Osteocyte (in vitro differentiated cells): ENCODE results near the gene ZFX. TPM values are rescaled to one million over a fixed set of nuclear protein-coding genes. Genes with fewer than 3 reads are reported as not detected.

Experiments
- DNase-seq: peaks from one replicate; pipeline ENCODE4 v3.0.0; 2021; ENCODE audit warnings: mixed read lengths; ENCODE audit not compliant: unreplicated experiment; ENCODE audit errors: extremely low spot score
- H3K27ac Mint-ChIP-seq: one replicate; pipeline ENCODE4 v1.8.0; 2021; ENCODE audit warnings: mild to moderate bottlenecking, mixed read lengths; ENCODE audit not compliant: unreplicated experiment
- H3K27me3 Mint-ChIP-seq: one replicate; pipeline ENCODE4 v1.8.0; 2021; ENCODE audit warnings: mixed read lengths; ENCODE audit not compliant: unreplicated experiment
- H3K36me3 Mint-ChIP-seq: one replicate; pipeline ENCODE4 v1.8.0; 2021; ENCODE audit warnings: mixed read lengths; ENCODE audit not compliant: unreplicated experiment
- H3K4me1 Mint-ChIP-seq: one replicate; pipeline ENCODE4 v1.8.0; 2021; ENCODE audit warnings: mixed read lengths; ENCODE audit not compliant: unreplicated experiment
- H3K4me3 Mint-ChIP-seq: one replicate; pipeline ENCODE4 v1.8.0; 2021; ENCODE audit warnings: mild to moderate bottlenecking, moderate library complexity, mixed read lengths; ENCODE audit not compliant: unreplicated experiment
- H3K9me3 Mint-ChIP-seq: one replicate; pipeline ENCODE4 v1.8.0; 2021; ENCODE audit warnings: mixed read lengths; ENCODE audit not compliant: unreplicated experiment
- total RNA-seq: library from RNA; stranded (reverse); gene quantifications from 2 replicates; pipeline ENCODE4 v1.2.1, GENCODE V29; 2021
- TF ChIP-seq, protein P1 (sequence below): fragments of 200-600 bp; sonication (generic); IDR thresholded peaks from 2 replicates; pipeline ENCODE4 v1.5.0; 2021; ENCODE audit warnings: antibody characterized with exemption, mild to moderate bottlenecking, moderate library complexity

ZFX gene
- total RNA-seq, 1 donor from 2014 or later = 84.6 TPM

DNA sequence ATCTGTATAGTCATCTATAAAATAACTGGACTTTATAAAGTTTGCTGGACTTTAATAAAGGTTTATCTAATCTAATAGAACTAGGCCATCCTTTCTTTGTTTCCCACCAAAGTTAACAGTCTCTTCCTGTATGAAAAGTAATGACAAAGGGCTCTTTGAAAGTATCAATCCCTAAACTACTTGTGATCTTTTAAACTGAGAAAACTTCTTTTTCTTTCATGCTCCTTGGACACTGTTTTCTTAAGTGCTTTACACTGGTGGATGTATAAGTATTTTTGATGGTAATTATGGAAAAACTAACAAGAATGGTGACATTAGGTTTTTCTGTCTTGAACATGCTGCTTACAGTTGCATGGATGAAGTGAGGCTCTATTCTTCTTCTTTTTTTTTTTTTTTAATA lies 2.4 kb upstream of the ZFX start:
- TF ChIP-seq, protein P1, sequence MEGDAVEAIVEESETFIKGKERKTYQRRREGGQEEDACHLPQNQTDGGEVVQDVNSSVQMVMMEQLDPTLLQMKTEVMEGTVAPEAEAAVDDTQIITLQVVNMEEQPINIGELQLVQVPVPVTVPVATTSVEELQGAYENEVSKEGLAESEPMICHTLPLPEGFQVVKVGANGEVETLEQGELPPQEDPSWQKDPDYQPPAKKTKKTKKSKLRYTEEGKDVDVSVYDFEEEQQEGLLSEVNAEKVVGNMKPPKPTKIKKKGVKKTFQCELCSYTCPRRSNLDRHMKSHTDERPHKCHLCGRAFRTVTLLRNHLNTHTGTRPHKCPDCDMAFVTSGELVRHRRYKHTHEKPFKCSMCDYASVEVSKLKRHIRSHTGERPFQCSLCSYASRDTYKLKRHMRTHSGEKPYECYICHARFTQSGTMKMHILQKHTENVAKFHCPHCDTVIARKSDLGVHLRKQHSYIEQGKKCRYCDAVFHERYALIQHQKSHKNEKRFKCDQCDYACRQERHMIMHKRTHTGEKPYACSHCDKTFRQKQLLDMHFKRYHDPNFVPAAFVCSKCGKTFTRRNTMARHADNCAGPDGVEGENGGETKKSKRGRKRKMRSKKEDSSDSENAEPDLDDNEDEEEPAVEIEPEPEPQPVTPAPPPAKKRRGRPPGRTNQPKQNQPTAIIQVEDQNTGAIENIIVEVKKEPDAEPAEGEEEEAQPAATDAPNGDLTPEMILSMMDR = no peak
- Mint-ChIP-seq H3K4me1 (peaks cover 64% of the 10 kb centered on the region), H3K27me3 (no peaks in the 10 kb centered on the region), H3K27ac (peak overlapping the region; percentile 99), H3K36me3 (peaks cover 3% of the 10 kb centered on the region), H3K9me3 (no peaks in the 10 kb centered on the region), H3K4me3 (peak overlapping the region; percentile 45)
- DNase-seq = no peak

DNA sequence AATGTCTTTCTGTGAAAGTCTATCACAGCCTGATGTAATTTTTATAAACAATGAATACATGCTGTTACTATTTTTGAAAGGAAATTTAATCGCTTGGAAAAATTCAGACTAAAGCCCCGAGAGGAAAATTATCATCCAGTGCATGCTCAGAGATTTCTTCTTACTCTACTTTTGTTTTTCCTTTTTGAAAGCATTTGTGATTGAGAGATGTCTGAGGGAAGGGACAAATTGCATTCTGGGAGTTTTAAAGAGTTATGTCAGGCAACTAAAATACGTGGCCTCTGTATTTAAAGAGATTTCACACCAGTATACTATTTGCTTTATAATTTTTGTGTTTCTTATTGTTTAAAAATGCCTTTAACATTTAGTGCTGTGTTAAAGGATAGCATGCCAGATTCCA lies 1.4 kb upstream of the ZFX start:
- DNase-seq = no peak
- H3K4me3 Mint-ChIP-seq = peak overlapping the region; percentile 82
- peaks cover 70% of the 10 kb centered on the region for H3K4me1 Mint-ChIP-seq
- peaks cover 11% of the 10 kb centered on the region for H3K36me3 Mint-ChIP-seq
- H3K27ac Mint-ChIP-seq = peak overlapping the region; percentile 99
- no peaks in the 10 kb centered on the region for H3K9me3 Mint-ChIP-seq
- TF ChIP-seq, protein P1 = no peak
- no peaks in the 10 kb centered on the region for H3K27me3 Mint-ChIP-seq

DNA sequence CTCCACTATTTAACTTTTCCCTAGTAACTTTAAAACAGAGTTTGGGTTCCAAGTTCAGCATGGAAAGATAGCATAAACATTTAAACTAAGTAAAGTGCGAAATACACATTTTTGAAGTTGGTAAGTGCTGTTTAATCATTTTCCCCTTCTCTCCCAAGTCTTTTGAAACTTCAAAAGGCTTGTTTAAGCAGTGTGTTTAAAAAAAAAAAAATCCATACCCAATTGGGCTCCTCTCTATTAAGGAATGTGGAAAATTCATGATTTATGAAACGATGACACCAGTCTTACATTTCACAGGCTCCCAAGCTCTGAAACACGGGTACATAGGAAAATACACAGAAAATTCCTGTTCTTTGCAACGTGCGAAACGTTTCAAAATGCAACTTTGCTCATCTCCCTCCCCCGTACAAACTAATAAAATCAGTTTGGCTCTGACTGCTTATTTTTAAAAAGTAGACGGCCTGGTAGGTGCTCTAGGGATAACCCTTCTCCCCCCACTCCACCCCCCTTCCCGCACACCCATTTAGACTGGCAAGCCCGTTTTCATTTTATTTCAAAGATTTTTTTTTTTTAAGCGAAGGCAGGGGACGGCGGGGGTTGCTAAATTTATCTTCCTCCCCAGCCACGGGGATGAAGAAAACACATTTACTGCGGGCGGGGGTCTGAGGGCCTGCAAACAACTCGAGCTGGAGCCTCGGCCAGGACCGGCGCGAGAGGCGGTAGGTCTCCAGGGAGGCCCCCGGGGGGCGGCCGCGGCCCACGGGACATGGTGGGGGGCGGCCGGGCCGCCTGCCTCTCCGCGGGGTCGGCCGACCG lies 786 bp upstream of the ZFX start:
- Mint-ChIP-seq H3K4me3 (peak overlapping the region; percentile 82), H3K27ac (peak overlapping the region; percentile 99), H3K36me3 (peaks cover 14% of the 10 kb centered on the region), H3K27me3 (no peaks in the 10 kb centered on the region), H3K9me3 (no peaks in the 10 kb centered on the region), H3K4me1 (peaks cover 73% of the 10 kb centered on the region)
- TF ChIP-seq, protein P1 = no peak
- DNase-seq = no peak

DNA sequence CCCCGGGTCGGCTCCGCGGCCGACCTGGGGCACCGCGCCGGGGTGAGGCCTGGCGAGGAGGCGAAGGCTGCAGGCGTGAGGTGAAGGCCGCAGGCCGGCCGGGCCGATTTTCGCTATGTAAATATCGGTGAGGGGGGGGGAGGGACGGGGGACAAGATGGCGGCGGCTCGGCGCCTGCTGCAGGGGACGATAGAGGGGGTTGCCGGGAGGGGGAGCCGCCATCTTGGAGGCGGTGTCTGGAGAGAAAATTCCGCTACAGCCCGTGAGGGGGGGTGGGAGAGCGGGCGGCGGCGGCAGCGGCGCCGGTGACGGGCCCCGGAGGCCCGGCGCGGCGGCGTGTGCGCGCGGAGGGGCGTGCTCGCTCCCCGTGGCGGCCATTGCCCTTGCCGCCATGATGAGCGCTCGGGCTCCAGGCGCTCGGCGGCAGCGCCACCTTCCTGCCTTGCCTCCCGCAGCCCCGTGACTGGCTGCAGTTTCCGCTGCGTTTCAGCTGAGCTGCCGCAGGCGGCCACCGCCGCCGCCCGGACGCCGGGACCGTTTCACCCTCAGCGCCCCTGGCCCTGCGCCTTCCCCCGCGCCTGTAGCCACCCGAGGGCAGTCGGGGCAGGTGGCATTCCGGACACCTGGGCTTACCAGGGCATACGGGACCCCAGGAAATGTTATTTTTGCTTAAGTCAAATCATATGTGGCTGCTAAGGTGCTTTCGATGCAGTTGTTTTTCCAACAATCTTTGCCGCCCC lies 692 bp downstream of the ZFX start:
- Mint-ChIP-seq H3K27me3 (no peaks in the 10 kb centered on the region), H3K27ac (peak overlapping the region; percentile 84), H3K36me3 (peaks cover 18% of the 10 kb centered on the region), H3K4me3 (peak overlapping the region; percentile 91), H3K9me3 (no peaks in the 10 kb centered on the region), H3K4me1 (peaks cover 81% of the 10 kb centered on the region)
- peak; percentile 97 for DNase-seq
- TF ChIP-seq, protein P1 = peak; percentile 63

DNA sequence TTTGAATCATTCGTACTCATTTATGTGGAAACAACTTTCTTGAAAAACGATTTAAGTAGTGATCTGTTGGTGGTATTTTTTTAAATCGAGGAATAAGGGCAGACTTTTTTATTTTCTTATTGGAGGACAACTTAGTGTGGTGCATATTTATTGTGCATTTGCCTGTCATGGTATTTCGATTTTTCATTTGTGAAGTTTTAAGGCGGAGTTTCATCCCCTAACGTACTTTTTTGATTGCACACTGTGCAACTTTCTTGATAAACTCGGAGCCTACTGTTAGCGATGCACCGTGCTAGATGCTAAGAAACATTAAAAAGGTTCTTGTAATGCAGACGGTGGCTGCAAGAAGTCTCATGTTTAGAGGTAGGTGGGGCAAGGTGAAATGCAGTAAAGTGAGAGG lies 1.4 kb downstream of the ZFX start:
- H3K27ac Mint-ChIP-seq = peak overlapping the region; percentile 83

More for the DNA sequence above, 1.4 kb downstream of the ZFX start:
- peaks cover 79% of the 10 kb centered on the region for H3K4me1 Mint-ChIP-seq
- peak overlapping the region; percentile 91 for H3K4me3 Mint-ChIP-seq
- TF ChIP-seq, protein P1 = no peak
- DNase-seq = no peak
- no peaks in the 10 kb centered on the region for H3K9me3 Mint-ChIP-seq
- H3K36me3 Mint-ChIP-seq = peaks cover 18% of the 10 kb centered on the region
- H3K27me3 Mint-ChIP-seq = no peaks in the 10 kb centered on the region
